ENCODE data around the gene RNF121. TPM values are rescaled to one million over a fixed set of nuclear protein-coding genes. Genes with fewer than 3 reads are reported as not detected.
A peak's percentile ranks its signal among the peaks of the same experiment; 100 is the strongest.

The RNF121 gene
- total RNA-seq, 1 donor from 2014 or later: 24.7 TPM

DNA sequence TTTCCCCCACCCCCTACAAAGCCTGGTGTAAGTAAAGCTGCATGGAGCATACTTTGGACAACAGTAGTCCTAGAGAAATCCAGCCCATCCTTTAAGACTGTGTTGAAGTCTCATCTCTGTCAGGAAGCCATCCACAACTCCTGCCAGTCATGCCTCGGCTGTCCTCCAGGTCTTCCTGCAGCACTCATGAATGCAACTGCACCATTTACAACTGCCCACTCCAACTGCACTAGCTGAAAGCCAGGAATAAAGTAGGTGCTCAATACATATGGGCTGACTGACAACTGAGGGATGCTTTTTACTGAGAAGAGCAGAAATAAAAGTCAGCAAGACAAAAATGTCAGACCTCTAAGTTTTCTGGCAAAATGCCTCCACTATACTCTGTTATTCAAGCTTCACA lies 97.2 kb downstream of the RNF121 start:
- intact Hi-C loops (cut with DNase I): loop anchor here (5.0 kb wide), 1 partner anchor 66 kb away; no protein-coding TSS in a partner anchor
- ATAC-seq: no peak

DNA sequence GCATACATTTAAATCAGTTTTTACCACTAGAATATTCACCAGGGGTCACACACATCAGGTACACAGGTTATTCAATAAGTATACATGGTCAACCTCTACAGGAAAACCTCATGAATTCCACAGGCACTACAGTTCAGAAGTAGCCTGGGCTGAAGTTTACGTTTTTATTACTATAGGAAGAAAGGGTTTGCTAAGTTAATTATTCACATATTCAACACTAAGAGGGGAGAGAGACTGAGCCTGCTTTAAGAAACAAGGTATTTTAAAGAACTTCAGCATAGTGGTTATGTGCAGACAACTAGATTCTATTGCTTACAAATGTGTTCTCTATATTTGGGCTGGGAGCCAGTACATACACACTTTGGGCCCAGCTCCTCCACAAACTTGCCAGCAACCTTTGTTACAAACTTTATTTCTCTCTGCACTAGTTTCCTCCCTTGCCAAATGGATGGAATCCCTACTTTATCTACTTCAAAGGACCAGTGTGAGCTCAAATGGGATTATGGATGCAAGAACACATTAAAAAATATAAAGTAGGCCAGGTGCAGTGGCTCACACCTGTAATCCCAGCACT lies 101.7 kb downstream of the RNF121 start:
- no peak overlapping the region for H3K4me3 ChIP-seq
- no peak for ATAC-seq
- no peaks in the 10 kb centered on the region for H3K27me3 ChIP-seq (ENCODE audit: low read depth)
- H3K4me1 ChIP-seq: peaks cover 66% of the 10 kb centered on the region
- H3K36me3 ChIP-seq: peaks cover 99% of the 10 kb centered on the region
- H3K27ac ChIP-seq: no peak overlapping the region
- TF ChIP-seq, protein P1, sequence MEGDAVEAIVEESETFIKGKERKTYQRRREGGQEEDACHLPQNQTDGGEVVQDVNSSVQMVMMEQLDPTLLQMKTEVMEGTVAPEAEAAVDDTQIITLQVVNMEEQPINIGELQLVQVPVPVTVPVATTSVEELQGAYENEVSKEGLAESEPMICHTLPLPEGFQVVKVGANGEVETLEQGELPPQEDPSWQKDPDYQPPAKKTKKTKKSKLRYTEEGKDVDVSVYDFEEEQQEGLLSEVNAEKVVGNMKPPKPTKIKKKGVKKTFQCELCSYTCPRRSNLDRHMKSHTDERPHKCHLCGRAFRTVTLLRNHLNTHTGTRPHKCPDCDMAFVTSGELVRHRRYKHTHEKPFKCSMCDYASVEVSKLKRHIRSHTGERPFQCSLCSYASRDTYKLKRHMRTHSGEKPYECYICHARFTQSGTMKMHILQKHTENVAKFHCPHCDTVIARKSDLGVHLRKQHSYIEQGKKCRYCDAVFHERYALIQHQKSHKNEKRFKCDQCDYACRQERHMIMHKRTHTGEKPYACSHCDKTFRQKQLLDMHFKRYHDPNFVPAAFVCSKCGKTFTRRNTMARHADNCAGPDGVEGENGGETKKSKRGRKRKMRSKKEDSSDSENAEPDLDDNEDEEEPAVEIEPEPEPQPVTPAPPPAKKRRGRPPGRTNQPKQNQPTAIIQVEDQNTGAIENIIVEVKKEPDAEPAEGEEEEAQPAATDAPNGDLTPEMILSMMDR (IDR thresholded peaks at IDR 0.05): no peak
- no peak for DNase-seq
- no peaks in the 10 kb centered on the region for H3K9me3 ChIP-seq
- intact Hi-C loops (cut with DNase I): no loop called here

More for the DNA sequence above, 97.2 kb downstream of the RNF121 start:
- H3K36me3 ChIP-seq: peaks cover 96% of the 10 kb centered on the region
- H3K4me3 ChIP-seq: no peak overlapping the region
- H3K27ac ChIP-seq: no peak overlapping the region
- no peak for DNase-seq
- no peaks in the 10 kb centered on the region for H3K27me3 ChIP-seq (ENCODE audit: low read depth)
- H3K9me3 ChIP-seq: no peaks in the 10 kb centered on the region
- H3K4me1 ChIP-seq: peaks cover 46% of the 10 kb centered on the region
- TF ChIP-seq, protein P1 (IDR thresholded peaks at IDR 0.05): no peak

DNA sequence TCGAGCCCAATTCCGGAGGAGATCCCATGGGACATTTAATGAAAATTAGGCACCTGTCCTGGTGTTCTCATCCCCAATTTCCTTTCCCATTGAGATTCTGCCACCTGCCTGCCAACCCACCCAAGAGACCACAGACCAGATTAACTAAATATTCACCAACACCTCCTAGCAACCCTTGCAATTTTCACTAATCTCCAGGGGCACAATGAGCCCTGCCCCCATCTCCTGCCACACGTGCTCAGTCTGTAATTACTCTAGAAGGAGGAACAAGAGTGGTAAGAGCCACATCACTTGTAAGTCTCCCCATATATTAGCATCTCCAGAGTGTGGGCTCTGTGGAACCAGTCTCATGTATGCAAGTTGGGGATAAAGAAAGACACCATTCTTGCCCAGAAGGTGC lies 107.8 kb downstream of the RNF121 start:
- H3K9me3 ChIP-seq: no peaks in the 10 kb centered on the region
- H3K4me1 ChIP-seq: peaks cover 71% of the 10 kb centered on the region
- ATAC-seq (no peak), DNase-seq (no peak)
- H3K4me3 ChIP-seq: no peak overlapping the region
- H3K36me3 ChIP-seq: peaks cover 42% of the 10 kb centered on the region
- intact Hi-C loops (cut with DNase I): no loop called here
- TF ChIP-seq, protein P1 (IDR thresholded peaks at IDR 0.05): no peak
- no peak overlapping the region for H3K27ac ChIP-seq
- H3K27me3 ChIP-seq (ENCODE audit: low read depth): no peaks in the 10 kb centered on the region

DNA sequence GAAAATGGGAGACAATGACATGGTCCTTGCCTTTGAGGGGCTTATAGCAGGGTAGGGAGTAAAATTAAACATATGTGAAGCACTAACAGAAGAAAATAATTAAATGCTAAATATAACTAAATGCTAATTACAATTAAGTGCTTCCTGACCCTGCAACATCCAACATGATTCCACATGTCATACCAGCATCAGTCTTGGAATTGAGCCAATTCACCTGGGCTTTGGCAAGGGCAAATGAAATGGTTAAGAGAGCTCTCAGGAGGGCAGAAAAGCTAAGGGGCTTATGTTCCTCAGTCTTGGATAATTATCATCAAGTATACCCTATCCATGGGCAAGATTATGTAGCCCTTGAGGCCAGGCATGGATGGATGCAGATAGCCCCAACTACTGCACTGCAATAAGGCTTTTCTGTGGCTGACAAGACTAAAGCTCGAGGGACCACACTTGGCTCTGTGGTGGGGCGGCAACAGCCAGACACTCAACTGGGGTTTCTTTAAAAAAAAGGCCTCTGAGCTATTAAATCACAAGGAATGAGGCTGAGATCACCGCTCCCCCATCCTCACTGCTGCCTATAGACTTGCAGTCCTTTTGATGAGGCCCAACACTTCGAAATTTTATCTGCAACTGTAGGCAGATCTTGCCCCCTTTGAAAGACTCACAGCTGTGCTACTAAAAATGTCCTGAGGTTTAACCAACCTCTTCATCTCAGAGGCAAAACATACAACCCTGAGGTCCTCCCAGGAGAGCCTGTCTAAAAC lies 108.9 kb downstream of the RNF121 start:
- no peaks in the 10 kb centered on the region for H3K27me3 ChIP-seq (ENCODE audit: low read depth)
- H3K36me3 ChIP-seq: peaks cover 33% of the 10 kb centered on the region
- H3K4me1 ChIP-seq: peaks cover 71% of the 10 kb centered on the region
- intact Hi-C loops (cut with DNase I): no loop called here
- peak overlapping the region; percentile 76 for H3K27ac ChIP-seq
- peak overlapping the region; percentile 57 for H3K4me3 ChIP-seq
- TF ChIP-seq, protein P1 (IDR thresholded peaks at IDR 0.05): no peak
- DNase-seq: no peak
- no peaks in the 10 kb centered on the region for H3K9me3 ChIP-seq
- ATAC-seq: no peak

DNA sequence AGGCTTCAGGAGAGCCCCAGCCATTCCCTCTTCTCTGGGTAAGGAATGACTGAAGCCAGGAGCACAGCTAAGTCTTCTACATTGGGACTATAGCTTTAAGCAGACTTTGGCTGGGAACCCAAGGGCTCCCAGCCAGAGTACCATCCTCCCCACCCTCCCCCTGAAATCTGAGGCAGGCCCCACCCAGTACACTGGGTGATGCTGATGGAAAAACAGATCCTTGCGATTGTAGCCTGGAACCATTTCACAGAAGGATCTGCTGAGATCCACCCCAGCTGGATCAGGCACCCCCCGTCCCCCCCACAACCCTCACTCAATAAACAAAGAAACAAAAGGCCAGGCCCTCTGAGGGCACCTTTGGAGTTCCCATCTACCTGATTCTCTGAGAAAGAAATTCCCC lies 109.6 kb downstream of the RNF121 start:
- Histone ChIP-seq H3K9me3 (no peaks in the 10 kb centered on the region), H3K27ac (peak overlapping the region; percentile 76), H3K4me1 (peaks cover 70% of the 10 kb centered on the region), H3K27me3 (ENCODE audit: low read depth) (no peaks in the 10 kb centered on the region), H3K36me3 (peaks cover 25% of the 10 kb centered on the region), H3K4me3 (peak overlapping the region; percentile 57)
- ATAC-seq (peak in 1 of 2 donors; percentile 36), DNase-seq (no peak)
- TF ChIP-seq, protein P1 (IDR thresholded peaks at IDR 0.05): no peak
- intact Hi-C loops (cut with DNase I): no loop called here
